ENCODE measurements around the gene IL15RA. TPM values are rescaled to one million over a fixed set of nuclear protein-coding genes. Genes with fewer than 3 reads are reported as not detected.
"Not testable (repeated sequence)": the region's sequence is repeated elsewhere in the genome, so short reads cannot be mapped to it uniquely, and the experiment has no call there.

Gene IL15RA
- total RNA-seq, 1 donor from 2014 or later: 11.6 TPM

GRCh38 chr10:6009150-6009549 is 31.8 kb upstream of the IL15RA start:
- ATAC-seq: peak; percentile 81
- intact Hi-C loops (cut with DNase I): no loop called here
- DNase-seq (ENCODE audit: missing footprints): no peak

- DNase-seq (ENCODE audit: missing footprints) (no peak), ATAC-seq (peak; percentile 38)
- intact Hi-C loops (cut with DNase I): no loop called here
Observed at GRCh38 chr10:6008497-6009142, 31.3 kb upstream of the IL15RA start.

DNA sequence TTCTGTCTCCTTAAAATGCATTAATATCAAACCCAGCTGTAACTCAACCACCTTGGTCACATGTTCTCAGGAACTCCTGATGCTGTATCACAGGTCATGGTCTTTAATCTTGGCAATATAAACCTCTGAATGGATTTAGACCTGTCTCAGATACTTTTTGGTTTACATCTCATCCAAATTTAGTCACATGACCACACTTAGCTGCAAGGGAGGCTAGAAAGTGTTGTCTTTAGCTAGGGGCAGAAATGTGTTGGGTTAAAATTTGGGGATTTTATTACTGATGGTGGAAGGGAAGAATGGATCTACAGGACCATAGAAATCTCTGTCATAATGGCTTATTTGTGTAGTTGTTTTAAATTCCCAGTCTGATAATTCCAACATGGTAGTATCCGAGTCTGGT is 29.6 kb upstream of the IL15RA start:
- intact Hi-C loops (cut with DNase I): no loop called here
- ATAC-seq (no peak), DNase-seq (ENCODE audit: missing footprints) (no peak)

GRCh38 chr10:6006546-6006945 is 29.2 kb upstream of the IL15RA start:
- no peak for ATAC-seq
- DNase-seq (ENCODE audit: missing footprints): no peak
- intact Hi-C loops (cut with DNase I): no loop called here

DNA sequence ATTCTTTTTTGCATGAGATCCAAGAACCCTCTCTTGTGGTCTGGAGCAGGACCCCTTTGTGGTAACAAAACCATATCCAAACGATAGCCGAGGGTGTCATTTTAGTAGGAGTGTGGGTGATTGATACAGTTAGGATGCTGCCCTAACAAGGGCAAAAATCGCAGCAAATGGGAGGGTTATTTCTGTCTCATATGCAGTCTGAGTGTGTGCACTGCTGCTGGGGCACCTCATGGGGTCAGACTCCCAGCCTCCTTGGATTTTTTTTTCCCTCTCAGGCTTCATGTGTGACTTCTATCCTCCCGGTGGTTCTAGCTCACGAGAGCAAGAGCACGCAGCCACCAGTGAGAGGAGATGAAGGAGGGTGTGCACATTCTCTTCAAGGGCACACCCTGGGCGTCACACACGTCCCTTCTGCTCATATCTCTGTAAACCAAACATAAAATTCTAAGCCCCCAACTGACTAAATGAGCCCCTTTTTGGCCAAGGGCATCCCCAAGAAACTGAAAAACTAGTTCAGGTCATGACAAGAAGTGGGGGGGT is 28.6 kb upstream of the IL15RA start:
- no peak for DNase-seq (ENCODE audit: missing footprints)
- intact Hi-C loops (cut with DNase I): no loop called here
- ATAC-seq: no peak

GRCh38 chr10:6005161-6005804 is 27.9 kb upstream of the IL15RA start:
- ATAC-seq; DNase-seq (ENCODE audit: missing footprints); intact Hi-C loops (cut with DNase I): not testable (repeated sequence)

- intact Hi-C loops (cut with DNase I): no loop called here
- ATAC-seq (no peak), DNase-seq (ENCODE audit: missing footprints) (no peak)
Observed at GRCh38 chr10:6002809-6003510, 25.6 kb upstream of the IL15RA start.

DNA sequence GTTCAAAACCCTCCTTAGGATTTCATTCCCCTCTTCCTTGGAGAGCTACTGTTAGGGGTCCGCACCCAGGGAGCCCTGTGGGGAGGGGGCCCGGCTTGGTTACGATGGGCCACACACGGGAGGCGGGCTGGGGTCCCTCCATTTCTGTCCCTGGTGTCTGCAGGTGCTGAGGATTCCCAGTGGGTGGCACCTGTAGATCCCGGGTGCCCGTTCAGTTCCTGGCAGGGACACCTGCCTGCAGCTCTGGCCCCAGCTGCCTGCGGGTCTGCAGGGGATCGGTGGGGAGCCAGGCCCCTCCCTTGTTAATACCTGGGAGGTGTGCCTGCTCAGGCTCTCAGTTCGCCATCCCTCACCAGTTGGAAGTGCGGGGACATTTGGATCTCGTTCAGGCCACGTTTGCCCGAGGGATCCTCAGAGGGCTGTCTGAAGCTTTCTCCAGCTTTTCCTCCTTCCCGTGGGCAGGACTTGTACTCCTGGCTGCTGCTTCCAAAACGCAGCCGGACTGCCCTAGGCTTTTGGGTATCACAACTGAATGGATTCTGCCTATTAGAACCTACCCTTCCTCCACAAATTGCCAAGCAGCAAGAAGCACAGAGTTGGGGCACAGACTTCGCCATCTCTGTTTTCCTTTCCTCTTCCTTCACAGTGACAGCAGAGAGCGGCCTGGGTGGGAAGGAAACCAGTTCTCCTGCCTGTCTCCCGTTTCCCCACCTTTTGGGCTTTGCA is 22.3 kb upstream of the IL15RA start:
- DNase-seq (ENCODE audit: missing footprints) (no peak), ATAC-seq (no peak)
- intact Hi-C loops (cut with DNase I): no loop called here

GRCh38 chr10:5996696-5997095 is 19.4 kb upstream of the IL15RA start:
- ATAC-seq (no peak), DNase-seq (ENCODE audit: missing footprints) (no peak)
- intact Hi-C loops (cut with DNase I): no loop called here

DNA sequence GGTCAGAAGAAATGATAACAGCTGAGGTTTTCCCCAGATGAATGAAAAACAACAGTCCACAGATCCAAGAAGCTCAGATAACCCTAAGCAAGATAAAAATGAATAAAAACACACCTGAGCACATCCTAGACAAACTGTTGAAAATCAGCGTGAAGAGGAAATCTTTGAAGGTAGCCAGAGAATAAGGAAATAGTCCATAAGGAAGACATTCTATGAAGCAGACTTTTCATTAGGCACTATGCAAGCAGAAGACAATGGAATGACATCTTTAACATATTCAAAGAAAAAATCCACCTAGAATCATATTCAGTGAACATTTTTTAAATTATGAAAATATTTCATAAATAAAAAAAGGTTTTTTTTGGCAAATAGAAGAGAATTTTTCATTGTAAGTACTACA is 15.1 kb upstream of the IL15RA start:
- ATAC-seq: no peak
- no peak for DNase-seq (ENCODE audit: missing footprints)
- intact Hi-C loops (cut with DNase I): no loop called here

- DNase-seq (ENCODE audit: missing footprints) (no peak), ATAC-seq (no peak)
- intact Hi-C loops (cut with DNase I): no loop called here
Observed at GRCh38 chr10:5991708-5992107, 14.4 kb upstream of the IL15RA start.

GRCh38 chr10:5989756-5990155 is 12.4 kb upstream of the IL15RA start:
- DNase-seq (ENCODE audit: missing footprints): no peak
- intact Hi-C loops (cut with DNase I): no loop called here
- ATAC-seq: no peak

DNA sequence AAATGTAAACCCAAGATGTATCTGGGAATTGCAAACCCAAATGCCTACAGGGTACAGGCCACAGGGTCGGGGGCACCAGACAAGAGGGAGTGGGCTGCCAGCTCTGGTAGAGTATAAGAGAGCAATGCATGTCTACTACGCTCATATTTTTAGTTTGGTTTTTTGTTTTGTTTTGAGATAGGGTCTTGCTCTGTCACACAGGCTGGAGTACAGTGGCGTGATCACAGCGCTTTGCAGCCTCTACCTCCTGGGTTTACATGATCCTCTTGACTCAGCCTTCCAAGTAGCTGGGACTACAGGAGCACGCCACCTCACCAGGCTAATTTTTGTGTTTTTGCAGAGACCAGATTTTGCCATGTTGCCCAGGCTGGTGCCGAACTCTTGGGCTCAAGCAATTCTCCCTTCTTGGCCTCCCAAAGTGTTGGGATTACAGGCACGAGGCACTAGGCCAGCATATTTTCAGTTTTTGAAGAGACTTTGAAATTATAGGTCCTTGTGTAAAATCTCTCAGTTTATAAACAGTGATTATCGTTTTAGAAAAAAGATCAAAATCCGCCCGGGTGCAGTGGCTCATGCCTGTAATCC is 11.1 kb upstream of the IL15RA start:
- intact Hi-C loops (cut with DNase I): no loop called here
- no peak for DNase-seq (ENCODE audit: missing footprints)
- no peak for ATAC-seq

- ATAC-seq (peak; percentile 81), DNase-seq (ENCODE audit: missing footprints) (peak; percentile 78)
- intact Hi-C loops (cut with DNase I): no loop called here
Observed at GRCh38 chr10:5987747-5988146, 10.4 kb upstream of the IL15RA start.

DNA sequence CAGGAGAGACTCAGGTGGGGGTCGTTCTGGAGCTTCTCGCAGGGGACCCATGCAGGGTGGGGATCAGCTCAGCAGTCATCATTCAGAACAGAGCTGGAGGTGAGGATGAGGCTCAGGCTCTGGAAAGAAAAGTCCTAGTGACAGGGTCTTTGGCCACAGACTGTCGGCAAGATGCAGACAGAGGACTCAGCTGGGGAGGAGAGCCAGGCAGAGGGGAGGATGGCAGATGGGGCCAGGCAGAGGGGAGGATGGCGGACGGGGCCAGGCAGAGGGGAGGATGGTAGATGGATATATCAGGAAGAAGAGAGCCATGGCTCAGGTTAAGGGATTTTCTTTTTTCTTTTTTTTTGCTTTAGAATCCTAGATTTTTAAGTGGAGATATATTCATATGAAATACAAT is 7.7 kb upstream of the IL15RA start:
- intact Hi-C loops (cut with DNase I): no loop called here
- ATAC-seq: no peak
- DNase-seq (ENCODE audit: missing footprints): no peak

- peak; percentile 34 for ATAC-seq
- intact Hi-C loops (cut with DNase I): no loop called here
- no peak for DNase-seq (ENCODE audit: missing footprints)
Observed at GRCh38 chr10:5983774-5984173, 6.4 kb upstream of the IL15RA start.

GRCh38 chr10:5981529-5981928 is 4.2 kb upstream of the IL15RA start:
- intact Hi-C loops (cut with DNase I): no loop called here
- ATAC-seq: no peak
- no peak for DNase-seq (ENCODE audit: missing footprints)

- no peak for ATAC-seq
- no peak for DNase-seq (ENCODE audit: missing footprints)
- intact Hi-C loops (cut with DNase I): loop anchor here (5.0 to 10.0 kb wide), 2 partner anchors 74 to 107 kb away; partner anchors contain the start of gene RBM17
Observed at GRCh38 chr10:5978230-5978489, 817 bp upstream of the IL15RA start.
